HG02678 (cell line): ENCODE results near the gene TPSD1.
"Not testable (repeated sequence)": the region's sequence is repeated elsewhere in the genome, so short reads cannot be mapped to it uniquely, and the experiment has no call there.

Experiments used
- ATAC-seq: cut with Tn5 transposase; IDR thresholded peaks from one replicate; pipeline ENCODE4 v1.9.1; 2021; ENCODE audit warnings: mild to moderate bottlenecking, moderate library complexity; ENCODE audit not compliant: unreplicated experiment

TPSD1 gene

DNA sequence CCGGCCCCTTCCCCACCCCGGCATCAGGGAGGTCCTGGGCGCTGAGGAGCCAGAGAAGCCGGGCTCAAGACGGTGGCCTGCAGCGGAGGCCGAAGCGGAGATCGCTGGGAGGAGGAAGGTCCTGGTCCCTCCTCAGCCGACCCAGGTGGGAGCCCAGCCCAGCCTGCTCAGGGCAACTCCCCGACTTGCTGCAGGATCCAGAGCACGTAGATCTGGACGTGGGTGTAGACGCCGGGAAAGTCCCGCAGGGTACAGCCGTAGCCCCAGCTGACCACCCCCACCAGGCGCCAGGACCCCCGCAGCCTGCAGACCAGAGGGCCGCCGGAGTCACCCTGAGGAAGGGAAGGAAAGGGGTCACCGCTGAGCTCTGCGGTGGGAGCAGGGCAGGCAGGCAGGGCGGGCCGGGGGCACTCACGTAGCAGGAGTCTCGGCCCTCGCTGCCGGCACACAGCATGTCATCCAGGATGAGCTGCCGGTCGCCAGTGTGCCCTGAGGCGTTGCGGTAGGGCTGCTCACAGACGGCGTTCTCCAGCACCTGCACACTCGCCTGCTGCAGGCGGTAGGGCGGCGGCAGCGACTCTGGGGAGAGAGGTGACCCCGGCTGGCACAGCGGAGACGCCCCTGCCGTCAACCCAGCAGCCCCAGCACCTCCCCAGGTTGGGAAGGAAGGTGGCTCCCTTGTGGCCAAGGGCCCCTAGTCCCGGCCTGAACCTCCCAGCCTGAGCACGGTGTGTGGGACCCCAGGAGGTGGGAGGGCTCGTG is 5.4 kb downstream of the TPSD1 start:
- no peak for ATAC-seq

DNA sequence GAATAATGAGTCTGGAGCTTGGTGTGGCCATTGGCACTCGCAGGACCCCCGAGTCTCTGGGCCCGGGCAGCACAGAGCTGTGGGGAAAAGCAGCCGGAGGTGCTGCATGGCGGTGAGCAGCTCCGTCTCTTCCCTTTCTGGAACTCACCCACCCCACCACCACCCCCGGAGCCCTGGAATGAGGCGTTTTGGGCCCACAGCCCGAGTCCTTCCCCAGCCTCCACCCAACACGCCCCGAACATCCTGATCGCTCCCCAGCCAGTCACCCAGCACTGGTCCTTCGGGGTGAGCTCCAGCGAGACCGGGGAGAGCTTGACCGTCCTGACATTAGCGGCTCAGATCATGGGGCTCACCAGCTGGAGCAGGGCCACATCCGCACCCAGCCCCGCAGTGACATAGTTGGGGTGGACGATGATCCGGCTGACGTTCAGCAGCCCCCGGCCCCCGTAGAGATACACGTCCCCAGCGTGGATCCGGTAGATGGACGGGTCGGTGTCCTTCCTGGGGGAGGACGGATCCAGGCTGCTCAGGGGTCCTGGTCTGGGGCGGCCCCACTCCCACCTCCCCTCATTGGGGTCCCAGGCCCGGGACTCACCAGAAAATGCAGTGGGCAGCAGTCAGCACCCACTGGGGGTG is 6.5 kb downstream of the TPSD1 start:
- no peak for ATAC-seq

DNA sequence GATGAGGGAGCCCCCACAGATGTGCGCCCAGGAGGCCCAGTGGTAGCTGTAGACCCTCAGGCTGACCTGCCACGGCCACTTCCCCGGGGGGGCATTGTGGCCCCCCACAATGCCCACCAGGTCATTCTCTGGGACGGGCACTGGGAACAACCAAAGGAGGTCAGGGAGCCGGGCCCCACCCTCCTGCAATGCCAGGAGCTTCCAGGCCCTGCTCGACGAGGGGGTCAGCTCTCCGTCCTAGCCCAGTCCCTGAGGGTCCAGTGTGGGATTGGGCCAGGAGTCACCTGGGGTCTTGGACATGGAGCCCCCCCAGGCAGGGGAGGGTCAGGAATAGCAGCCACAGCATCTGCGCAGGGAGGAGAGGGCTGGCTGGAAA is 7.0 kb downstream of the TPSD1 start:
- no peak for ATAC-seq

DNA sequence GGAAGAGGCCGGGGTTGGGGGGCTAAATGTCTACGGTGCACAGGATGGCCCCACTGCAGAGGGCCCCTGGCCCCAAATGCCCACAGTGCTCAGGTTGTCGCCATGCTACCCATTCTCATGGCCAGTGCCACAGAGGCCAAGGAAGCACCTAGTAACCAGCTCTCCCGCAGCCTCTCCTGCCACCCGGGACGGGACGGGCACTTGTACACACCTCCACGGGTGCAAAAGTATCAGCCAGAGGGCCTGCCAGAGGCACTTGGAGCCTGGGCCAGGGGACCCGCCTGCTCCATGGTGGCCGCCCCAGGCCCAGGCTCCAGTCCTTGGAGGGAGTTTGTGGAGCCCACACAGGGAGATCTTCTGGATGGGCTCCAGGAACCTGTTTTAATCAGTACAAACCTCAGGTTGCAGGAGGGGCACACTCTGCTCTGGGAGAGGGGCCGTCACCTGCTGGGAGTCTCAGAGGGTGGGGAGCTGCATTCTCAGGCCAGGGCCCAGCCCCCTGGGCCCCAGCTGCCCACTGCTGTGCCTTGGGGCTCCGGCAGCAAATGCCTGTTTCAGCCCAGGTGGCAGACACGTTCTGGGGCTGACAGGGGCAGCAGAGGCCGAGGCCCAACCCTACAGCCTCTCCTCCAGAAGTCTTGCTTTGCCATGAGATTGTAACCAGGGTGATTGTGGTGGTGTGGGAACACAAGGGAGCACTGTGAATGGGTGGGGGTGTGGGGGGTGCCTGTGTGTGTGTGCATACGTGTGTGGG is 7.9 kb downstream of the TPSD1 start:
- ATAC-seq = no peak

DNA sequence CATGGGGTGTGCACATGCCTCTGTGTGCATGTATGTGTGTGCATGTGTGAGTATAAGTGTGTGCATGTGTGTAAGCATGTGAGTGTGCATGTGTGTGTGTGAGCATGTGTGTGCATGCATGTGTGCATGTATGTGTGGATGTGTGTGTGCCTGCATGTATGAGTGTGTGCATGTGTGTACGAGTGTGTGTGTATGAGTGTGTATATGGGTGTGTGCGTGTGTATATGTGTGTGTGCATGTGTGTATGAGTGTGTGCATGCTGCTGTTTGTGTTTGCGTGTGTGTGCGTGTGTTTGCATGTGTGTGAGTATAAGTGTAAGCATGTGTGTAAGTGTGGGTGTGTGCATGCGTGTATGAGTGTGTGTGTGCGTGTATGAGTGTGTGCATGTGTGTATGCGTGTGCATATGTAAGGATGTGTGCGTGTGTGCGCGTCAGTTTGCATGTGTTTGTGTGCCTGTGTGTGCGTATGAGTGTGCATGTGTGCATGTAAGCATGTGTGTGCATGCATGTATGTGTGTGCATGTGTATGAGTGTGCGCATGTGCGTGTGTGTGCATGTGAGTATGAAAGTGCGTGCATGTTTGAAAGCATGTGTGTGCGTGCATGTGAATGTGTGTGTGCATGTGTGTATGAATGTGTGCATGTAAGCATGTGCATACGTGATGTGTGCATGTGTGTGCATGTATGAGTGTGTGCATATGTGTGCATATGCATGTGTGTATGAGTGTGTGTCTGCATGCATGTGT is 8.6 kb downstream of the TPSD1 start:
- ATAC-seq = no peak

DNA sequence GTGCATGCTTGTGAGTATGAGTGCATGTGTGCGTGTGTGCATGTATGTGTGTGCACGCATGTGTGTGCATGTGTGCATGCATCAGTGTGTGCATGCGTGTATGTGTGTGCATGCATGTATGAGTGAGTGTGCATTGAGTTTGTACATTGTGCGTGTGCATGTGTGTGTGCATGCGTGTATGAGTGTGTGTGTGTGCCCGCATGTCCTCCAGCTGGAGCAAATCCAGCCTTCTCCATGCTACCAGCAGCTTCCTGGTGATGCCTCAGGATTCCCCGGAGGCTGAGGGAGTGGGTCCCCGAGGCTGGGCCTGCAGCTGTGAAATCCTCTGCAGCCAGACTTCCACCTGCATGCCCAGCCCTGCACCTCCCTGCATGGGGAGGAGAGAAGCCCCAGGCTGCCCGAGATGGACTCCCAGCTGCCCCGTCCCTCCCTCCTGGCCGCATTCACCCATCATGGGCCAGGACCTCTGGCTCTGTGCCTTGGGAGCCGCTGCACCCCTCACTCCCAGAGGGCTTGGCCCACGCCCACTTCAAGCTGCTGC is 9.3 kb downstream of the TPSD1 start:
- ATAC-seq = no peak

DNA sequence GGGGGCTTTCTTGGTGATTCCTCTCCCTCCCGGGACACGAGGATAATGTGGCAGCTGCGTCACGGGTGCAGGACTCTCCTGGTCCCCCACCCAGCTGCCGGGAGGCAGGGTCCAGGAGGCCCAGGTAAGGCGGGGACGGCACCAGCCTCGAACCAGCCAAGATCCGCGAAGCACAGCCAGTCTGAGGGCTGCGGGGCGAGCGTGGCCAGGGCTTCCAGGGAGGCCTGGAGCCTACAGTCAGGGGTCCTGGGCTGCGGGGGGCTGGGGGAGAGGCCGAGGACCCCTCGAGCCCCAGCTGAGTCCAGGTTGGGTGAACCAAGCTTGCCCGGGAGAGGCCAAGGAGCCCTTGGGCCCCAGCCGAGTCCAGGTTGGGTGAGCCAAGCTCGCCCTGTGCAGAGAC is 10.0 kb downstream of the TPSD1 start:
- no peak for ATAC-seq

DNA sequence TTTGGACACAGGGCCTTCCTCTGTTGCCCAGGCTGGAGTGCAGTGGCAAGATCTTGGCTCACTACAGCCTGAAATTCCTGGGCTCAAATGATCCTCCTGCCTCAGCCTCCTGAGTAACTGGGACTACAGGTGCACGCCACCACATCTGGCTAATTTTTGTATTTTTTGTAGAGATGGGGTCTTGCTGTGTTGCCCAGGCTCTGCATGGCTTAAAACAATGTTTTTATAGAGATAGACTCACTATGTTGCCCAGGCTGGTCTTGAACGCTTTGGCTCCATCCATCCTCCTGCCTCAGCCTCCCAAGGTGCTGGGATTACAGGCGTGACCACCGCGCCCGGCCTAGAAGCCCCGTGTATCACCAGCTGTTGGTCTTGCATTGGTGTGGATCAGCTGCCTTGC is 13.5 kb downstream of the TPSD1 start:
- ATAC-seq = not testable (repeated sequence)

DNA sequence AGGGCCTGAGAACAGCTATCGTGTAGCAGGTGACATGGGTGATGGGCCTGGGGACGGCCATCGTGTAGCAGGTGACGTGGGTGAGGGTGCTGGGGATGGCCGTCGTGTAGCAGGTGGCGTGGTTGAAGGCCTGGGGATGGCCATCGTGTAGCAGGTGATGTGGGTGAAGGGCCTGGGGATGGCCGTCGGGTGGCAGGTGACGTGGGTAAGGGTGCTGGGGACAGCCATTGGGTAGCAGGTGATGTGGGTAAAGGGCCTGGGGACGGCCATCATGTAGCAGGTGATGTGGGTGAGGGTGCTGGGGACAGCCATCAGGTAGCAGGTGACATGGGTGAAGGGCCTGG is 15.5 kb downstream of the TPSD1 start:
- no peak for ATAC-seq

DNA sequence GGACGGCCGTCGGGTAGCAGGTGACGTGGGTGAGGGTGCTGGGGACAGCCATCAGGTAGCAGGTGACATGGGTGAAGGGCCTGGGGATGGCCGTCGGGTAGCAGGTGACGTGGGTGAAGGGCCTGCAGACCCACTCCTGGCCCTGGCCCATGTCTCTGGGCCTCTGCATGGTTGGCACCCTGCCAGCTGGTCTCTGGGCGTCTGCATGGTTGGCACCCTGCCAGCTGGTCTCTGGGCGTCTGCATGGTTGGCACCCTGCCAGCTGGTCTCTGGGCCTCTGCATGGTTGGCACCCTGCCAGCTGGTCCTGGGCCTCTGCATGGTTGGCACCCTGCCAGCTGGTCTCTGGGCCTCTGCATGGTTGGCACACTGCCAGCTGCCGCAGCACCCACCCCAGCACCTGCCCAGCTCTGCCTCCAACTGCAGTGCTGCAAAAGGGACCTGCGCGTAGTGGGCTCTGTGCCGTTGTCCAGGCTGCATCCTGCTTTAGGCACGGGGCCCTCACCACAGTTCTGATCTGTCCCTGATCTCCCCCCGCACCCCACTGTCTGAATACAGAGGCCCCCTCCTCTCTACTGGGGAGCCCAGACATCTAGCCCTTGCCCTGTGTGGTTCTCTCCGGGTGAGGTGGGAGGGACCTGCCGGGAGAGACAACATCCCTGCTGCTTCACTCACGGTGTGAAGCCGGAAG is 16.0 kb downstream of the TPSD1 start:
- ATAC-seq = not testable (repeated sequence)

DNA sequence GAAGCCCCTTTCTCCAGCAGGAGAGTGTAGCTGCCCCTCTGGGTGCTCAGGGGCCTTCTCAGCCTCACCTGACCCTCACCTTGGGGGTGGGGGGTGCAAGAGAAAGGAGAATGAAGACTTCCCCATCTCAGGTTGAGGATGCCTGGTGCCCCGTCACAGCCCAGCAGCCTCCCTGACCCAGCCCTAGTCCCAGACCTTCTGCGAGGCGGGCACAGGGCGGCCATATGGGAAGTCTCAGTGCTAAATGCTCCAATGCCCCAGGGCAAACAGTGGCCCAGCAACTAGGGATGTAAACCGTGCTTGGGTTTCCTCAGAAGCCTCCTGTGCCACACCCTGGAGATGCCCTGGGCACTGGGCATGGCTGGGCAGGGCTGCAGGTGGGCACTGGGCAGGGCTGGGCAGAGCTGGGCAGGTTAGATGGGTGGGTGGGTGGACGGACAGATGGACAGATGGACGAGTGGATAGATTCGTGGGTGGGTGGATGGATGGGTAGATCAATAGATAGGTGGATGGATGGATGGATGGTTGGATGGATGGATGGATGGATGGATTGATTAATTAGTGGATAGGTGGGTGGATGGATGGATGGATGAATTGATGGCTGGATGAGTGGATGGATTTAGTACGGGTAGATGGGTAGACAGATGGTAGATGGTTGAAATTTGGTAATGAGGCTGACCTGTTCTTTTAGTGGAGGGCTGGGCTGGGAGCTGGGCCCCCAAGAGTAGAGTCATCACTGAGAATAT is 16.8 kb downstream of the TPSD1 start:
- ATAC-seq = no peak

DNA sequence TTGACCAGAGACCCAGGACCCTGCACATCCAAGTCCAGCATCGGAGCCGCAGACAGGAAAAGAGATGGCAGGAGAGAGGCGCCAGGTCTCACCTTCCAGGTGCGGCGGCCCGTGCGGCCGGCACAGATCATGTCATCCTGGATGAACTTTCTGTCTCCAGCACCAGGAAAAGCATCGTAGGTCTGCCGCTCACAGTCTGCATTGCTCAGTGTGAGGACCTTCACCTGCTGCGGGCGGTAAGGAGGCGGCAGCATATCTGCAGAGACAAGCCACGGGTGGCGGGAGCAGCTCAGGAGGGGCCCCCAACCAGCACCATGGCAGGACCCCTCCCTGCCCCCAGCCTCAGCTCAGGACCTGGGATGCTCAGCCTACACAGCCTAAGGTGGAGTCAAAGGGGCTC is 17.9 kb downstream of the TPSD1 start:
- ATAC-seq = no peak

DNA sequence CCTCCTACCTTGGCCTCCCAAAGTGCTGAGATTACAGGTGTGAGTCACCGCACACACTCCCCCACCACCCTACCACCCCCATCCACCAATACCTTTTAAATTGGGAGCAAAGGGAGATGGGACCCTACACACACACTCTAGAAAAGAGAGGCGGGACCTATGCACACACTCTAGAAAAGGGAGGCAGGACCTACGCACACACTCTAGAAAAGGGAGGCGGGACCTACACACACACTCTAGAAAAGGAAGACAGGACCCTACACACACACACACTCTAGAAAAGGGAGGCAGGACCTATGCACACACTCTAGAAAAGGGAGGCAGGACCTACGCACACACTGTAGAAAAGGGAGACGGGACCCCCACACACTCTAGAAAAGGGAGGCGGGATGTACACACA is 18.9 kb downstream of the TPSD1 start:
- ATAC-seq = no peak

DNA sequence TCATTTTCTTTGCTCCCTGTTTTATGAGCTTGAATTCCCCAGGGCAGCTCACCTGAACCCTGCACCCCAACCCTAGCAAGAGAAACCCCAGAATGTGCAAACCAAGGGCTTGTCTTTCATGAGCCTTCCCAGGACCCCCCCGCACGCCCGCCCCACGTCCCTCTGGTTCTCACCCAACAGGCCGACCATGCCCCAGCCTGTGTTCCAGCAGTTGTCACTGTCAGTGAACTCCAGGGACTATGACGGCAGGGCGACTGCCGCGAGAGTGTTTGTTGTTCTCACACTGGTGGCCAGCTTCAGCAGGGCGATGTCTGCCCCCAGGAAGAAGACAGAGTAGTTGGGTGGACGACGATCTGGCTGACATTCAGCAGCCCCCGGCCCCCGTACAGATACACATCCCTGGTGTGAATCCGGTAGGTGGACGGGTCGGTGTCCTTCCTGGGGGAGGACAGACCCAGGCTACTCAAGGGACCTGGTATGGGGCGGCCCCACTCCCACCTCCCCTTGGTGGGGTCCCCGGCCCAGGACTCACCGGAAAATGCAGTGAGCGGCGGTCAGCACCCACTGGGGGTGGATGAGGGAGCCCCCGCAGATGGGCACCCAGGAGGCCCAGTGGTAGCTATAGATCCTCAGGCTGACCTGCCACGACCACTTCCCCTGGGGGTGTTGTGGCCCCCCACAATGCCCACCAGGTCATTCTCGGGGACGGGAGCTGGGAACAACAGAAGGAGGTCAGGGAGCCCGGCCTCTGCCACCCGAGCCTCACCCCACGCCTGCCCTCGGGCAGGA is 20.1 kb downstream of the TPSD1 start:
- ATAC-seq = no peak

DNA sequence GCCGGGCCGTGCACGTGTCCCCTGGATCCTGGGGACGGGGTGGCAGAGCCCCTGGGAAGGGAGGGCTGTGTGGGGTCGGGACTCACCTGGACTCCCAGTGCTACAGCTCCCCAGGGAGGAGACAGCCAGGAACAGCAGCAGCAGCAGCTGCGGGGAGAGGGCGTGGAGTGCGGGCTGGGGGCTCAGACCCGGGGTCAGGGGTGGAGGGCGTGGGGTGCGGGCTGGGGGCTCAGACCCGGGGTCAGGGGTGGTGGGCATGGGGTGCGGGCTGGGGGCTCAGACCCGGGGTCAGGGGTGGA is 20.7 kb downstream of the TPSD1 start:
- no peak for ATAC-seq

DNA sequence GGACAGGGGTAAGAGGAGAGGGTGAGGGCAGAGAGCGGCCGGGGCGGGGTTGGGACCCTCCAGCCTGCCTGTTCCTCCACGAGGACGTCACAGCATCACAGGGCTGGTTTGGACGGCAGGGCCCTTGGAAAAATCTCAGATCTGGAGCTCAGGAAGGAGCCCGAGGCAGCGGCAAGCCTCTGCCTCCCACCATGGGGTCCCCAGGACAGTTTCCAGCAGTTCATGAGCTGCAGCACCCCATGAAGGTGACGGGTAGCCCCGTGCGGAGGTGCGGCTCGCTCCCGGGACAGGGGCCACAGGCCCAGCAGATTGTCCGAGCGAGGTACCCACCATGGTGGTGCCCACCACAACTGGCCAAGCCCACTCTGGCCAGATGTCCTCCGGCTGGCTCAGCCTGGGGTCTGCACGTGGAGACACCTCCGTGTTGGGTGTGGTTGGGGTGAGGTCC is 21.3 kb downstream of the TPSD1 start:
- no peak for ATAC-seq

DNA sequence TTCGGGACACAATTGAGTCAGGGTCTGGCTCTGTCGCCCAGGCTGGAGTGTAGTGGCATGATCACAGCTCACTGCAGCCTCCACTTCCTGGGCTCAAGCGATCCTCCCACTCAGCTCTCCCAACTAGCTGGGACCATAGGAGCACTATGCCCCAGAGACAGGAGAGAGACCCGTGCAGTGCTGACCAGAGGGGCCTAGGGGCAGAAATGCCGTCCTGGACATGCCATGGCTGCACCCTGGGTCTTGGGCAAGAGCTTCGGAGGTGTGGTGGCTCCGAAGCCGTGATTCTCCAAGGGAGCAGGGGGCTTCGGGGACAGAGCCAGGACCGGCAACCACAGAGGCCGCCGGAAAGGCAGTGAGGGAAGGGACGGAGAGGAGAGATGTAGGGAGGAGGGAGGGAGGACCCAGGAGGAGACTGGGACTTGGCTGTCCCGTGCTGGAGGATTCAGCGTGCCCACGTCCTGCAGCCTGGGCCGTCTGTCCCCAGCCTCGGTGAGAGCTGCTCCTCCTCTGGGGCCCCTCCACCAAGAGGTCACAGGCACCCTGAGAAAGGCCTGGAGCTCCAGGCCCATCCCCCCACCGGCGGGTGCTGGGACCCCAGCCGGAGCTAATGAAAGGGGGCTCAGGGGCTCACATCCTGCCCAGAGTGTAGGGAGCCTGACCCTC is 21.9 kb downstream of the TPSD1 start:
- no peak for ATAC-seq

DNA sequence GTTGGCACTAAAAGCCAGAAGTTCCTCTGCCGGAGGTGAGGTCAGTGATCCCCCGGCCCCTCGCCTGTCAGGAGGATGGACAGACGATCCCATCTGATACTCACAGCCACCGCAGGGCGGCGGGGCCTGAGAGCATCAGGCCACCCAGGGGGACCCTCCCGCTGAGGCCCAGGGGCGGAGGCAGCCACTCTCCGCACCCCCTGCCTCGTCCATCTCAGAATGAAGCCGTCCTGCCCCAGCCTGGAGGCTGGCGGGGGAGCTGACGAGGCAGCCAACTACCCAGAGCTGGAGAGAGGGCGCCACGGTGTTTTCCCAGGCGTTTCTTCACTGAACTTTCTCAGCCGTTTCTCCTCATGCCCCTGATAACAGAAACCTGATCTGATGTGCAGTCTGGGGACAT is 22.6 kb downstream of the TPSD1 start:
- ATAC-seq = no peak
